ENCODE measurements around the gene GIPC2. TPM values are rescaled to one million over a fixed set of nuclear protein-coding genes. Genes with fewer than 3 reads are reported as not detected.

Gene GIPC2
- total RNA-seq, 1 donor from 2014 or later, result 4.1 TPM

GRCh38 chr1:78165816-78166215 lies 120.0 kb downstream of the GIPC2 start:
- DNase-seq, result no peak
- no peak for ATAC-seq
- no peaks in the 10 kb centered on the region for H3K27me3 ChIP-seq
- H3K4me3 ChIP-seq, result no peak overlapping the region
- H3K9me3 ChIP-seq, result no peaks in the 10 kb centered on the region
- no peaks in the 10 kb centered on the region for H3K36me3 ChIP-seq
- TF ChIP-seq CTCF (IDR thresholded peaks at IDR 0.05), result no peak
- intact Hi-C loops (cut with DNase I), result no loop called here
- H3K27ac ChIP-seq, result no peak overlapping the region
- H3K4me1 ChIP-seq, result no peaks in the 10 kb centered on the region

- DNase-seq (no peak), ATAC-seq (no peak)
- intact Hi-C loops (cut with DNase I), result no loop called here
- H3K4me3 ChIP-seq, result no peak overlapping the region
- H3K36me3 ChIP-seq, result no peaks in the 10 kb centered on the region
- H3K27ac ChIP-seq, result no peak overlapping the region
- TF ChIP-seq CTCF (IDR thresholded peaks at IDR 0.05), result no peak
- H3K27me3 ChIP-seq, result no peaks in the 10 kb centered on the region
- H3K4me1 ChIP-seq, result no peaks in the 10 kb centered on the region
- no peaks in the 10 kb centered on the region for H3K9me3 ChIP-seq
Measured at GRCh38 chr1:78168306-78168705, 122.5 kb downstream of the GIPC2 start.

GRCh38 chr1:78170859-78171258 lies 125.1 kb downstream of the GIPC2 start:
- no peaks in the 10 kb centered on the region for H3K27me3 ChIP-seq
- no peaks in the 10 kb centered on the region for H3K9me3 ChIP-seq
- no peak overlapping the region for H3K27ac ChIP-seq
- no peaks in the 10 kb centered on the region for H3K36me3 ChIP-seq
- DNase-seq (no peak), ATAC-seq (no peak)
- no peak overlapping the region for H3K4me3 ChIP-seq
- H3K4me1 ChIP-seq, result no peaks in the 10 kb centered on the region
- intact Hi-C loops (cut with DNase I), result no loop called here
- no peak for TF ChIP-seq CTCF (IDR thresholded peaks at IDR 0.05)

GRCh38 chr1:78171736-78172590 lies 126.2 kb downstream of the GIPC2 start:
- no peak for TF ChIP-seq CTCF (IDR thresholded peaks at IDR 0.05)
- ATAC-seq (no peak), DNase-seq (no peak)
- no peak overlapping the region for H3K27ac ChIP-seq
- H3K4me1 ChIP-seq, result no peaks in the 10 kb centered on the region
- H3K9me3 ChIP-seq, result no peaks in the 10 kb centered on the region
- no peak overlapping the region for H3K4me3 ChIP-seq
- H3K36me3 ChIP-seq, result no peaks in the 10 kb centered on the region
- intact Hi-C loops (cut with DNase I), result no loop called here
- no peaks in the 10 kb centered on the region for H3K27me3 ChIP-seq

GRCh38 chr1:78176448-78176847 lies 130.7 kb downstream of the GIPC2 start:
- no peak for ATAC-seq
- no peaks in the 10 kb centered on the region for H3K36me3 ChIP-seq
- no peaks in the 10 kb centered on the region for H3K4me1 ChIP-seq
- TF ChIP-seq CTCF (IDR thresholded peaks at IDR 0.05), result no peak
- intact Hi-C loops (cut with DNase I), result no loop called here
- no peaks in the 10 kb centered on the region for H3K9me3 ChIP-seq
- H3K4me3 ChIP-seq, result no peak overlapping the region
- no peak overlapping the region for H3K27ac ChIP-seq
- no peak for DNase-seq
- no peaks in the 10 kb centered on the region for H3K27me3 ChIP-seq
